Stimulated activated CD4-positive, alpha-beta T cell treated with anti-CD3 and anti-CD28 coated beads, TNF-alpha, amount 100 ng/mL, for 24 hours (primary cell): ENCODE measurements around the gene PTPRZ1.

Experiments used
- DNase-seq, 3 experiments: peaks; one replicate each; pipeline ENCODE4 v3.0.0-alpha.2; 2020; ENCODE audit warnings: low read depth in 3 of 3

Gene PTPRZ1

DNA sequence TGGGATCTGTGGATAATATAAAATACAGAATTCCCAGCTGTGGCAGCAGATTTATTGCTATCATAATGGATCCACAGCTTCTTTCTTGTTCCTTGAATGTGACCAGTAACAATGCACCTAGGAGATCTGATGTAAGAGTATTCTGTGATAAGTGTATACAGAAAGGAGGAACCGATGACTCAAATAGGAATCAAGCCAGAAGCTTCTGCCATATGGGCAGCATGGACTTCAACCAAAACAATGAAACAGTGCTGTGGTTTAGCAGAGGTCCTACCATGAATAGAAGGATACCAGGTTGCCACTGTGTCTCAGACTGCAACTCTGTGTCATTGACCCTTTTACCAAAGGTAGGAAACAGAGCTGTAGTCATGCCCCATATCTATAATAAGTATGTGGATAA, 81.8 kb downstream of the PTPRZ1 start:
- DNase-seq: no peak

DNA sequence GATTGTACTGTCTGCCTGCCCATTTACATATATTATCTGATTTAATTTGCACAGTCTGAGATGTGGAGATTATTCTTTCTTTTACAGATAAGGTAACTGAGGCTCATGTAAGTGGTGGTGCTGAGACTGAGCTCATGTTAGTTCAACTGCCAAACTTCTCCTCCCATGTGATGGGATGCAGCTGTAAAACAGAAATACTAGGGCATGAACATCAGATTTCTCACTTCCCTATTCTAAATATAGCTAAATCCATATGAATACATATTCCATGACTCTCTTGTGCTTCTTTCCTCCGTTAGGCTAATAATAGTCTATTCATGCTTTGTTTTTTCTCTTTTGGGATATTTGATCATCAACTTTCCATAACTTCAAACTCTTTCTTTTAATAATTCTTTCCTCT, 84.7 kb downstream of the PTPRZ1 start:
- no peak for DNase-seq

DNA sequence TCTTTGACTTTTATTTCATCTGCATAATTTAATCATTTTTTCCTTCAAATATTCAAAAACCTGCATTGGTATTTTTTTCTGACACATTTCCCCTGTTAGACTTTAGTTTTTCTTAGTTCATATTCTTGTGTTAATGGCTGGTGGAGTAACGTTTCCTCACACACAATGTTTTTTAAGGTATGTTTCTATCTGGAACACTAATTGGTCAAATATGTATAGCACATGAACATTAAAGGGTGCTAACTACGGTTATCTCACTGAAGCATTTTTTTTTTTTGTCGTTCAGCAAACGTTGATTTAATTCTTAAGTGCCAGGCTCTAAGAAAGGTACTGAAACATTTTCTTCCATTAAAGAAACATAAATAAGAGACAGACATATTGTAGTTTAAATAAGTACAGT, 87.7 kb downstream of the PTPRZ1 start:
- DNase-seq: no peak

DNA sequence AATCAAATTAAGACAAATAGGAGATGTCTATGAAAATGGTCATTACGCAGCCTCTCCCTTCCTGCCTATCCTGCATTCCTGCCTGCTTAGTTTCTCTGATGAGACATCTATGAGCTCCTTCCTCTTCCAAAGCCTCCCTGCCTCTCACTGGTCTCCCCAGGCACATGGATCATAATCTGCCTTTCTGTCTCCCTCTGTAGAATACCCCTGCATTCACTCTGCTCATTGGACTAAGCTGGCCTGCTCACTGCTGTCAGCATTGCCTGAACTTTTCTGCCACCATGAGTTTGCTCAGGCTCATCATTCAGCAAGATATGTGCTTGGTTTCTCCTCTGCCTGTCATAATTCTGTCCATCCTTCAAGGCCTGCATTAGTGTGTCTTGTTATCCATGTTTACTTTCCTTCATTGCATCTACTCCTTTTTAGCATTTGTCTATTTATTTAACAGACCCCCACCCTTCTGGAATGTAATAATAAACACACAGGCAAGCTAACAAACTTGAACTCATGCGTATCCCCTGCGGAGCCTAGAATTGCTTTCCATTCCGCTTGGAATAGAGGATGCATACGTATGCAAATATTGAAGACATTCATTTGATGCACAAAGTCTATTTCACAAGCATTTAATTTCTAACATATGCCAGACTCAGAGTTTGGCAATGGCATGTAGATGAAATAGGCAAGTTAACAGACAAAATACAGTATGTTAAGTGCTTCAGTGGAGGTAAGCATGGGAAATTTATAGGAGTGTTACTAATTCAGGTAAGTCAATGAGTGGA, 88.3 kb downstream of the PTPRZ1 start:
- DNase-seq: no peak

DNA sequence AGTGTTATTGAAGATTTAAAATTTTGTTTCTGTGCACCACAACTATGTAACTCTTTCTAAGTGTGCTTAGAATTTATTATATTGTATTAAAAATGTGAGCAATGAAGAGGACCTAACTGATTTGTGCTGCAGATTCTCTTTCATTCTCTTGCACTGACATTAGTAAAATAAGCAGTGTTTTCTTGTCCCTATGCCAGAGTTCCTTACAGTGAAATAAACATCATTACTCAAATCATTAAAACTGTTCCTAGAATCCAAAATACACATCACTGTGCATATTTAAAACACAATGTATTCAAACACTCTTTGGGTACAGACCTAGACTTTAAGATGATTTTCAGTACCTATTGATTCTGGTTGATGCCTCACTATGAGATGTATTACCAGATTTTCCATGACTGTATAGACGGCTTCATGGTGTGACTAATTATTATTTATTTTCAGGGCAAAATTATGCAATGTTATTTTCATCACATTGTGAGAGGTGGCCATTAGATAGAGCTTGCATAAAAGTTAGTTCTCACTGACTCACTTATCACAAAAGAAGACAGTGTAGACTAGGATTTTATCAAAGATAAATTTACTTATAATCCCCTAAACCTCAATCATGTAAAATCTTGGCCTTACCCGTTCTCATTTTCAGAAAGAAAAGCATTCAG, 93.4 kb downstream of the PTPRZ1 start:
- DNase-seq: no peak

DNA sequence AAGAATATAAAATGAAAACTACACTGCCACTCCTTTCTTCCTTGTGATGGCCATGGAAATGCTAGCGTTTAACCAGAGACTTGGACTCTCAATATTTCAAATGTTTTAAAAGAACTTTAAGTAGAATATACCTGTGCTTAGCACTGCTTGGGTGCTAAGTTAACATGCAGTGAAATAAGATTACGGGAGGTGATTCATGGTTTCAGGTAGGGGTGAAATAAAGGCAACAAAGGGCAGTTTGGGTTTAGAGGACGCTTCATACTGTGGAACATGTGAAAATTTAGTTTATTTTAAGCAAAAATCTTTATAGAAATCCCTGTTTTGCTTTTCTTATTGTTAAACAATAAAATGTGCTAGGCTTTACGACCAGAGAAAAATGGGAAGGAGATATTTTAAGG, 94.0 kb downstream of the PTPRZ1 start:
- no peak for DNase-seq

DNA sequence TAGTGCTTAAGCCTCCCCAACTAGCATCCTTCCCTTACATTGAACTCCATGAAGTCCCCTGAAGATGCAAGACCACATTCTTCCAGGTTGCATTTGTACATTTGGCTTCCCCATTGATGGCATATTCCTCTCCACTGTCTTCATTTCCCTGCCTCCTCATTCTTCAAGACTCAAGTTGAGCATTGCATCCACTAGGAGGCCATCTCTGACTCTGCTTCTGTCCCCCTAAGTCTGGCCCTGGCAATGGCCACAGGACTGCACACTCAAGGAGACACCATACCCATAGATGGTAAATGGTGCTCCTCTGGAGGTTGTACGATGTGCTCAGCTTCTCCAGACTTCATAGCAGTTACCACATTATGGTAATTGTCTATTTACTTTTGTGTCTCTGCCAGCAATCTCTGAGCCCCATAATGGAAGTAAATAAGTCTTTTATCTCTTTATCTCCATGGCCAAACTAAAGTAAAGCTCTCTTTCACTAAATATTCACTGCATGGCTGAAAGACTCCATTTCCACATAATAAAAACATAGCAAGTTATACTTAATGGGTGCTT, 112.6 kb downstream of the PTPRZ1 start:
- DNase-seq: no peak

DNA sequence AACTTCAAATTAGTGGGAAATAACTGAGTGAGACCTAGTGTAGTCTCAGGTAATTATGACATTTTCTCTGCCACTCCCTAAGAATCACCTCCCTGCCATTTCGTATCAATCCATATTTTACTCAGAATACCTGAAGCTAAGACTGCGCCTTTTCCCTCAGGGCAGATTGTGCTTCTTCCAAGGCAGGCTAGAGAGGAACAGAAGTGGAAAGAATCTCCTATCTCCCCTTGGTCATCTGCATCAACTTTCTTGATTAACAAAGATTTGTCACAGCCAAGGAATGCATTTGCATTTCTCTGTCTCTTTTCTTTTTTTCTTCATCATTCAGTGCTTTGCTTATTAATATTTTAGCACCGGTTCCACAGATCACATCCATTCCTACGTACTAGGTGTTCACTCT, 119.1 kb downstream of the PTPRZ1 start:
- DNase-seq: no peak

DNA sequence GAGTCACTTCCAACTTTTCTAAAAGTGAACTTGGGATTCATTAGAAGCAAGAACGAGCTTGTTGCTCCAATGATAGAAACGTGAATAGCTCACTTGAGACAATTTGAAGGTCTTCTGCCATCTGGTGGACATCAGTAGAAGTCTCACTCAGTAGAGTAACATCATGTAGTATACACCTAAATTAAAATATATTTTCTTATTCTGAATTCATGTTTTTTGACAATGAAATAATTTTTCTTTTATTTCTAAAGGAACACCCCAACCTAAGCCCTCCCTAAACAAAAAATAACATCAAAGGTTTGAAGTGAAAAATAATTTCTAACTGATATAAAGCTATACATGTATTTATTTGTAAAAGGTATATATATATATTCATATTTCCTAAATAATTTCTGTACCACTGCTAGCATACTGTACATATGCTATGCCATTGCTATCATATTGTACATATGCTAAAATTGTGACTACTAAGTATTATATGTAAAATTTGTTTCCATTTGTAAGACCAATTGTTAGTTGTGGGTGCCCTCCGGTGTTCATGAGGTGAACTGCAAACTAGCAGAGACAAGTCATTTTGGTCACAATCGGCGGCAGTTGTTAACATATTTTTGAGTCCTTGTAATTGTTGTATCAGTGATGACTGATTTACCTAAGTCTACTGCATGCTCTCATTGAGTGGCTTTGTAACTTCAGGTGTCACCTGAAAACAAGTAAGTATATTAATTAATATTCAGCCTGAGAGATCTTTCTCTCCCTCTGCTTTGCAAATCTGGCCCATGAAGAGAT, 121.9 kb downstream of the PTPRZ1 start:
- DNase-seq: peak in 2 of 3 experiments; percentile 11 to 33

DNA sequence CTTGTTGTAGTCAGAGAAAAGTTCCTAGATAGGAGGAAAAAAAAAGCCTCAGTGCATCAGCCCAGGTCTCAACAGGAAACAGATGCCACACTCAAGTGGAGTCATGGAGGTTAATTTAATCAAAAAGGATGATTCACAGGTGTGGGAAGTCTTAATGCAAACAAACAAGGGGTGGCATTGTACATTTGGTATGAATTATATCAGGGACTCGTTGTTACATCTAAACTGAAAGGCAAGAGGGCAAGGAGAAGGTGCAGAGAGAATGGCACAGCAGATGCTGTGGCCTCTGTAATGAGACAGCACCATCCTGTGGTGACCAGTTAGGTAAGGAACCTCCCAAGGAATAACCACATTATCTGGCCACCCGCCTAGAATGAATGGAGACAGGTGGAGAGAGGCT, 133.7 kb downstream of the PTPRZ1 start:
- no peak for DNase-seq

DNA sequence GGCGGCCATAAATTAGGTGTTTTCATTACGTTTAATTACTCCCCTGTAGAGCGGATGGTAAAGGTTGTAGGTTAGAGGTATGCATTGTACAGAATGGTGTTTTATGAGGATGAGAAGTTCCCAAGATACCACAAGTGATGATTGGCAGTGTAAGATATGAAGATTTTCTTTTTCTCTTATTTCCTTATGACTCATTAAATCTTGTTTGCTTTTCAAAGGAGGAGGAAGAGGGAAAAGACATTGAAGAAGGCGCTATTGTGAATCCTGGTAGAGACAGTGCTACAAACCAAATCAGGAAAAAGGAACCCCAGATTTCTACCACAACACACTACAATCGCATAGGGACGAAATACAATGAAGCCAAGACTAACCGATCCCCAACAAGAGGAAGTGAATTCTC, 137.2 kb downstream of the PTPRZ1 start:
- no peak for DNase-seq

DNA sequence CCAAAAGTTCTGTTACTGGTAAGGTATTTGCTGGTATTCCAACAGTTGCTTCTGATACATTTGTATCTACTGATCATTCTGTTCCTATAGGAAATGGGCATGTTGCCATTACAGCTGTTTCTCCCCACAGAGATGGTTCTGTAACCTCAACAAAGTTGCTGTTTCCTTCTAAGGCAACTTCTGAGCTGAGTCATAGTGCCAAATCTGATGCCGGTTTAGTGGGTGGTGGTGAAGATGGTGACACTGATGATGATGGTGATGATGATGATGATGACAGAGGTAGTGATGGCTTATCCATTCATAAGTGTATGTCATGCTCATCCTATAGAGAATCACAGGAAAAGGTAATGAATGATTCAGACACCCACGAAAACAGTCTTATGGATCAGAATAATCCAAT, 140.1 kb downstream of the PTPRZ1 start:
- DNase-seq: no peak

DNA sequence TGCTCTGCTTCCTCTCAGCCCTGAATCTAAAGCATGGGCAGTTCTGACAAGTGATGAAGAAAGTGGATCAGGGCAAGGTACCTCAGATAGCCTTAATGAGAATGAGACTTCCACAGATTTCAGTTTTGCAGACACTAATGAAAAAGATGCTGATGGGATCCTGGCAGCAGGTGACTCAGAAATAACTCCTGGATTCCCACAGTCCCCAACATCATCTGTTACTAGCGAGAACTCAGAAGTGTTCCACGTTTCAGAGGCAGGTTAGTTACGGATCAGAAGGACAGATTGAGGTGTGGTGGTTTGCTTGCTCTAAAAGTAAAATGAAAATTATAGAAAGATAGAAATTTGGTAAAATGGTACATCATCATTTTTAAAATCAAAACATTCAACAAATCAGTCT, 140.7 kb downstream of the PTPRZ1 start:
- no peak for DNase-seq

DNA sequence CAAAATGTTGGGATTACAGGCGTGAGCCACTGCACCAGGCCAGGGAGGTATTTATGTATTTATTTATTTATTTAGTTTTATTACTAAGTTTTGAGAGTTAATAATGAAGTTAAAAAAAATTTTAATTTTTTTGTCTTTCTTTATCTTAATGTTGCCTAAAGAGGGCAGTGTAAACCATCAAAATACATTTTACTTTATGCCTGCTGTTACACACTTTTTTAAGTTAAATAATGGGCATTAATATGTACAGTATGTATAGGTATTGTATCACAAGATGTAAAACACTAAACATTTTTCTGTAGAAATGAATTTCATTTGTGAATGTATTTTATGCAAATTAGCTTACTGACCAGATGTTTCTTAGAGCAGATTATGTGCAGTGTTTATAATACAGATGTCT, 141.7 kb downstream of the PTPRZ1 start:
- DNase-seq: no peak

DNA sequence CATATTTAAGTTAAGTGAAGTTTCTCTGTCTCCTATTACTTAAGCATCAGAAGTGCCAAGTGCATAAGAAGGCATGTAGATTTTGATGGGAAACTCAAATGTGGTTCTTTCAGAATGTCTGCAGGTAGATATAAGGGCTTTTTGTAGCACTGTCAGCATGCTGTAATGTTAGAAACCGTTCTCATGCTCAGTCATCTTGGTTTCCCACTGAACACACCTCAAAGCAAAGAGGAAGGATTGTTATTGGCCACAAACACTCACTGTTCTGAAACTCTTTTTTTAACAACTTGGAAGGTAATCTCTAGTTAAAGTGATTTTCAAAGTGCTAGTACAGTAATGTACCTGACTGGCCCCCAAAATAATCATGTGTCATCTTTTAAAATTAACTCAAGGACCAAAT, 145.1 kb downstream of the PTPRZ1 start:
- no peak for DNase-seq

DNA sequence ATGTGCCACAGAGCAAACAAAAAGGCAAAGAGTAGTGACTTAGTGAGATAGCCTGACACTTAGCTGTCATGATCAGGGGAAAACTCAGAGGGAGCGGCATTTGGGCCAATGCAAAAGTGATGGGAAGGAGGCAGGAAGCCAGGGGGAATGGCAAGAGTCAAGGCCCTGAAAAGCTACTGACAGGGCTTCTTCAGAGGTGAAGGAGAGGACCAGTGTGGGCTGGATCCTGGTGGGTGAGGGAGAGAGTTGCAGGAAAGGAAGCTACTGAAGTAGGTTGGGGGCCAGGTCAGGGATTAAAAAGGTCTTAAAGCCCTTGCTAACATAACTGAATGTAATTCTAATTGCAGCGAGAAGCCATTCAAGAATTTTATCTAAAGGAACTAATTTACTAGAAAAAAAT, 154.1 kb downstream of the PTPRZ1 start:
- DNase-seq: no peak

DNA sequence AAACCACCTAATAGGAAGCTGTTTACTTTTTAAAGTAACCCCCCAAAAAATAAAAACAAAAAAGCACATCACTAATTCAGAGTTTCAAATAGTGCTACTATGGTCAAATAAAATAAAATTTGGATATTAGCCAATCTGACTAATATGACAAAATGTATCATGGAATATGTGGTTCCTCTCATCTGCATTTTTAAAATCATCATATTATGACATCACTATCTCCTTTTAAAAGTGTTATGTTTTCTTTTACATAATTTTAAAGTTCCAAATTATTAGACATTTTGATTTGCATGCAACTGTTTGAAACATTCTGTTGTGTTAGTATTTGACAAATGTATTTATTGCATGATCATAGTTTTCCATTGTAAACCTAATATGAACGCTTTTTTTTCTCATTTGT, 160.7 kb downstream of the PTPRZ1 start:
- no peak for DNase-seq

DNA sequence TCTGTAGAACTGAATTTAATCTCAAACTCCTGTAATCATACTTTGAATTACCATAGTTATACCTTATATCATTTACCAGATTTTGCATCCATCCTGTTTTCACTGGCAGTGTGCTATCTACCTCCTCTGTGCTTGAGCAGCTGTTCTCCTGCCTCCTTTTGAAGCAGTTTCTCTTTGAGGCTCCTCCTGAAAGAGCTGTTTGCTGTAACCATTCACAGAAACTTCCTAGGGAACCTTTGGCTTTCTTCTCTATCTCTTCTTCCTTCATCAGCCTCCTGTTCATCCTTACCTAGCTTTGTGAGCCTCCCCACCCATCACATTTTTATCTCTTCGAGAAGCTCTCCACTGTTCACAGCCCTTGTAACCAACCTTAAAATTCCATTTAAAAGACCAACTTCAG, 162.9 kb downstream of the PTPRZ1 start:
- no peak for DNase-seq

DNA sequence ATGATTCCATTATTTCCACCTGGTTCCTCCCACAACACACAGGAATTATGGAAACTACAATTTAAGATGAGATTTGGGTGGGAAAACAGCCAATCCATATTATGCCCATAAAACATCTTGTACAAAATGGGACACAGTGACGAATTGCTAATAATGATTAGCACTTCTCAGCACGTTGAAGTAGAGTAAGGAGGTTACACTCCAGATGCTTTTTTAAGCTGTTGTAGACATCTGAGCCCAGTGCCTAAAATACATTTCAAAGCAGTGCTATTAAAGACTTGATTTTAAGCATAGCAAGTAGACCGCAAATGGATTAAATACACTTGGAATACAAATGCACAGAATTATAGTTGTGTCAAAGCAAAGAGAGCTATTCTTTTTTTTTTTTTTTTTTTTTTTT, 165.2 kb downstream of the PTPRZ1 start:
- no peak for DNase-seq

DNA sequence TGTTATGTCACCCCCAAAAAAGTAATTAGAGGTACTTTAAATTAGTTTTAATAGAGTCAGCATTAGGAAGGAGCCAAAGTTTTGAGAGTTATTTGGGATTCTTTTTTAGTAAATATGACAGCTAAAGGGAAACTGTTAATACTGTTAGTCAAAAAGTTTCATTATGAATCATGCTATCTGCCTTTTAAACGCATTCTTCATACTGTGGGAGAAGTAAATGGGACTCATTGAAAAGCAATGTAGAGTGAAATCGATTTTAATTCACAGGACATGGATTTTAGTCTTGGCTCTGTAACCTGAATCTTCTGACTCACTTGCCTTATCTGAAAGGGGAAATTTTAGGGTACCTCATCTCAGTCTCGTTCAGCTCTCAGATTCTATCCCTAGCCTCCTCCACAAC, 165.9 kb downstream of the PTPRZ1 start:
- no peak for DNase-seq

DNA sequence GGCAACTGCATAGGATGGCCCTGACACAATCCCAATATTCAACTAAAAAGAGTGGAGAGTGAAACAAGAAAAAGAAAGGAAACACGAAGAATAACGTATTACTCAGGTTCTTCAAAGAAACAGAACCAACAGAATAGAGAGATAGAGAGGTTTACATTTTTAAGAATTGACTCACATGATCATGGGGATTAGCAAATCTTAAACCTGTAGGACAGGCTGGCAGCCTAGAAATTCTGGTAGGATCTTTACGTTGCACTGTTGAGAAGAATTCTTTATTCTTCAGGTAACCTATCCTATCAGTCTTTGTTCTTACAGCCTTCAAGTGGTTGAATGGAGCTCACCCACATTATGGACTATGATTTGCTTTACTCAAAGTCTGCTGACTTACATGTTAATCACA, 167.2 kb downstream of the PTPRZ1 start:
- no peak for DNase-seq

DNA sequence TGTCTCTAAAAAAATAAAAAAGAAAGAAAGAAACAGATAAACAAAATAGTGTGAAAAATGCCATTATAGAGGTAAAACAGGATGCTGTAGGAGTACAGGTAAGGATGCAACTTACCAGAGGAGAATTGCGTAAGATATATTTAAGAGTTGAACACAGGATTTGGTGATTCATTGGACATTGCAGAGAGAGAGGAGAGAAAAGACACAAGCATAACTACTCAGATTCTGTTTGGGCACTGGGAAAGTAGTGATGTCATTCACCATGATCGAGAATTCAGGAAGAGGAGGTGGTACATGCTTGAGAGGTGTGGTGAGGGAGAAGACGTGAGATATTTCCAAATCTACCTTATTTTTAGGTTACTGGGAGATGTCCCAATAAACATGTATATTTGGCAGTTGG, 173.4 kb downstream of the PTPRZ1 start:
- DNase-seq: no peak

DNA sequence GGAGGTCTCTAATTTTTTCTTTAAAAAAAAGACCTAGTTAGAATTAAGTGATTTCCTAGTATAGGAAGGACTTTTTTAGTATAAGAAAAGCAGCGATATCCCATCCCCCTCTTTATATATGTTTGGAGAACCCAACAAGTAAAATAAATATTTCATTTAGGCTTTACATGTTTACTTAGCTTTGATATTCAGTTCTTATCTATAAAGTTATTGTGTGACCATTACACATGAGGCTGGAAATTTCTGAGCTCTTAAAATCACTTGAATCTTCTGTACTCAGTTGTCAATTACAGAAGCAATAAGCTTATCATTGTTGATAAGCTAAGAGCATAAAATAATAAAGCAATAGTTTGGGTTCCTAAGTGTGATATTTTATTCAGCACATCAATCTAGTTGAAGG, 181.4 kb downstream of the PTPRZ1 start:
- DNase-seq: no peak
